Prostate gland (tissue), 2 donors: Measurements from ENCODE around the gene HOXA13.

Experiments
- POLR2AphosphoS5 ChIP-seq: sonication (generic); formaldehyde crosslinking; IDR thresholded peaks from one replicate; pipeline ENCODE4 v1.6.1; 2017; ENCODE audit warnings: antibody characterized with exemption
- TF ChIP-seq, protein P1 (sequence below), 4 experiments: fragments of 200-600 bp in 2 of 4; fragments of 450-650 bp in 2 of 4; sonication (generic) in 2 of 4; IDR thresholded peaks; 1 replicate in 3 of 4; 2 replicates in 1 of 4; pipeline ENCODE4 v1.5.1; 2016 to 2019; ENCODE audit warnings: antibody characterized with exemption in 4 of 4, mild to moderate bottlenecking in 2 of 4, moderate library complexity in 2 of 4

- TF ChIP-seq, protein P1, sequence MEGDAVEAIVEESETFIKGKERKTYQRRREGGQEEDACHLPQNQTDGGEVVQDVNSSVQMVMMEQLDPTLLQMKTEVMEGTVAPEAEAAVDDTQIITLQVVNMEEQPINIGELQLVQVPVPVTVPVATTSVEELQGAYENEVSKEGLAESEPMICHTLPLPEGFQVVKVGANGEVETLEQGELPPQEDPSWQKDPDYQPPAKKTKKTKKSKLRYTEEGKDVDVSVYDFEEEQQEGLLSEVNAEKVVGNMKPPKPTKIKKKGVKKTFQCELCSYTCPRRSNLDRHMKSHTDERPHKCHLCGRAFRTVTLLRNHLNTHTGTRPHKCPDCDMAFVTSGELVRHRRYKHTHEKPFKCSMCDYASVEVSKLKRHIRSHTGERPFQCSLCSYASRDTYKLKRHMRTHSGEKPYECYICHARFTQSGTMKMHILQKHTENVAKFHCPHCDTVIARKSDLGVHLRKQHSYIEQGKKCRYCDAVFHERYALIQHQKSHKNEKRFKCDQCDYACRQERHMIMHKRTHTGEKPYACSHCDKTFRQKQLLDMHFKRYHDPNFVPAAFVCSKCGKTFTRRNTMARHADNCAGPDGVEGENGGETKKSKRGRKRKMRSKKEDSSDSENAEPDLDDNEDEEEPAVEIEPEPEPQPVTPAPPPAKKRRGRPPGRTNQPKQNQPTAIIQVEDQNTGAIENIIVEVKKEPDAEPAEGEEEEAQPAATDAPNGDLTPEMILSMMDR (IDR thresholded peaks at IDR 0.05) = no peak
- peak; percentile 64 for TF ChIP-seq POLR2AphosphoS5
Observed at GRCh38 chr7:27151931-27152815, 47.7 kb downstream of the HOXA13 start, which contains the start of gene HOXA3.
